ENCODE measurements around the gene MRC1.

The MRC1 gene

GRCh38 chr10:17808971-17809841, at the start of gene MRC1:
Gene MRC1, plus strand, starts transcription at chr10:17809348. Its CDS starts 118 bp downstream, at chr10:17809466.
- DNase-seq = peak in 1 of 56 donors; percentile 12

- DNase-seq = no peak
Measured at GRCh38 chr10:17764142-17764541, 45.0 kb upstream of the MRC1 start.

GRCh38 chr10:17765602-17766001, 43.5 kb upstream of the MRC1 start:
- DNase-seq = no peak

GRCh38 chr10:17766731-17767130, 42.4 kb upstream of the MRC1 start:
- DNase-seq = no peak

GRCh38 chr10:17768496-17768895, 40.7 kb upstream of the MRC1 start:
- no peak for DNase-seq

- no peak for DNase-seq
Measured at GRCh38 chr10:17768957-17769356, 40.2 kb upstream of the MRC1 start.

- DNase-seq = no peak
Measured at GRCh38 chr10:17771017-17771416, 38.1 kb upstream of the MRC1 start.

- DNase-seq = peak in 1 of 56 donors; percentile 15
Measured at GRCh38 chr10:17779784-17780183, 29.4 kb upstream of the MRC1 start.

- no peak for DNase-seq
Measured at GRCh38 chr10:17780727-17781126, 28.4 kb upstream of the MRC1 start.

GRCh38 chr10:17781856-17782255, 27.3 kb upstream of the MRC1 start:
- no peak for DNase-seq

GRCh38 chr10:17782921-17783665, 26.1 kb upstream of the MRC1 start:
- DNase-seq = no peak

GRCh38 chr10:17783751-17784150, 25.4 kb upstream of the MRC1 start:
- DNase-seq = no peak

- DNase-seq = no peak
Measured at GRCh38 chr10:17784688-17785087, 24.5 kb upstream of the MRC1 start.

- no peak for DNase-seq
Measured at GRCh38 chr10:17785276-17785930, 23.7 kb upstream of the MRC1 start.

- no peak for DNase-seq
Measured at GRCh38 chr10:17787087-17787961, 21.8 kb upstream of the MRC1 start.

GRCh38 chr10:17788646-17789045, 20.5 kb upstream of the MRC1 start:
- no peak for DNase-seq

- no peak for DNase-seq
Measured at GRCh38 chr10:17789396-17789795, 19.8 kb upstream of the MRC1 start.

GRCh38 chr10:17790651-17791050, 18.5 kb upstream of the MRC1 start:
- DNase-seq = no peak

GRCh38 chr10:17792991-17793390, 16.2 kb upstream of the MRC1 start:
- no peak for DNase-seq

- DNase-seq = no peak
Measured at GRCh38 chr10:17793823-17794644, 15.1 kb upstream of the MRC1 start.
